SK-N-SH (cell line): Measurements from ENCODE around the gene DCDC2.

Source experiments
- CTCF ChIP-seq: fragments of 200-600 bp; sonication (generic); IDR thresholded peaks from 2 replicates; pipeline ENCODE4 v1.6.1; 2017; ENCODE audit warnings: antibody characterized with exemption, mild to moderate bottlenecking, moderate library complexity
- JUND ChIP-seq: IDR thresholded peaks from 2 replicates; pipeline ENCODE4 v1.4.0; 2012
- MEF2A ChIP-seq: IDR thresholded peaks from 2 replicates; pipeline ENCODE4 v1.4.0; 2012; ENCODE audit warnings: low read depth, borderline replicate concordance
- NFIC ChIP-seq: IDR thresholded peaks from 2 replicates; pipeline ENCODE4 v1.4.0; 2012; ENCODE audit warnings: borderline replicate concordance
- PBX3 ChIP-seq: IDR thresholded peaks from 2 replicates; pipeline ENCODE4; 2012
- REST ChIP-seq: IDR thresholded peaks from 2 replicates; pipeline ENCODE4 v1.6.1; 2012; ENCODE audit warnings: mild to moderate bottlenecking, low read depth, low read length, moderate library complexity
- RFX5 ChIP-seq: IDR thresholded peaks from 2 replicates; pipeline ENCODE4 v1.6.1; 2012; ENCODE audit warnings: mild to moderate bottlenecking, improper control_type of control experiment, low read length
- TAF1 ChIP-seq: IDR thresholded peaks from 2 replicates; pipeline ENCODE4 v1.6.1; 2012; ENCODE audit warnings: low read depth, mild to moderate bottlenecking, low read length, moderate library complexity, borderline replicate concordance
- TEAD4 ChIP-seq: IDR thresholded peaks from 2 replicates; pipeline ENCODE4 v1.4.0; 2012; ENCODE audit warnings: mild to moderate bottlenecking, borderline replicate concordance; ENCODE audit not compliant: insufficient read depth

- TF ChIP-seq NFIC = no peak
- TF ChIP-seq RFX5 = no peak
- TF ChIP-seq CTCF = no peak
- TF ChIP-seq TEAD4 = no peak
- no peak for TF ChIP-seq MEF2A
- TF ChIP-seq REST = no peak
- no peak for TF ChIP-seq JUND
- no peak for TF ChIP-seq PBX3
- TF ChIP-seq TAF1 = no peak
These were observed 461 bp upstream of the DCDC2 start for GRCh38 chr6:24358219-24358821.
